ENCODE data around the gene SPAG16. TPM values are rescaled to one million over a fixed set of nuclear protein-coding genes. Genes with fewer than 3 reads are reported as not detected.

Gene SPAG16
- polyA plus RNA-seq, 2 of the 4 experiments (the other 2 are of a cell fraction): 19.1 to 27.6 TPM

DNA sequence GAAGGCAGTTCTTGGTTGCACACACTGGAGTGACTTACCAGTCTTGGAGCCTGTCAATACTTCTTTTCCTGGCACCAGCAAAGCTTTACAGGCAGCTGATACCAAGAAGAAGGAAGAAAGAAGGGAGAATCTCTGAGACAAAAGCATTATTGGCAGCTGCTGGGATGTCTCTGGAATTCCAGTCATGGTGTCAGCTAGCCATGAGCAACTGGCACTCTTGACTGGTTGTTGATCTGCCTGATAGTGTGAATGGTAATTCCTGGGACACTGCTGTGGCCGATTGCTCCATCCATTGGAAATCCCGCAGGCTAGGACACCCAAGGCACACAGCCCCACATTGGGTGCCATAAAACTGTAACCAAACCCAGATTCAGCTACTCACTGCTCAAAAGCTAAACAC is 17.8 kb upstream of the SPAG16 start:
- ATAC-seq (no peak), DNase-seq (ENCODE audit: low read depth in 1 of 2, low spot score in 1 of 2) (no peak), FAIRE-seq (no peak)
- 67% methylated on average over 2 of the region's 2 CpGs for WGBS (ENCODE audit: missing lambda C conversion rate)
- H3K4me1 ChIP-seq: no peaks in the 10 kb centered on the region
- ChIA-PET POLR2A (no interaction called here), CTCF (interaction anchor here (1.6 kb wide), 1 partner anchor 17 kb away, joined by 3 read pairs; no protein-coding TSS in a partner anchor)
- H3K4me2 ChIP-seq: no peak overlapping the region
- no peak overlapping the region for H3K4me3 ChIP-seq
- H3K27ac ChIP-seq: no peak overlapping the region
- TF ChIP-seq POLR2AphosphoS2 (conservative IDR thresholded peaks at IDR 0.05; ENCODE audit: low read length) (no peak), POLR2A (IDR thresholded peaks at IDR 0.05; ENCODE audit: low read length) (no peak), NPAS2 (CRISPR knock-in tag; IDR thresholded peaks at IDR 0.05; ENCODE audit: borderline replicate concordance) (no peak), KDM5A (IDR thresholded peaks at IDR 0.05) (no peak), TFCP2L1 (CRISPR knock-in tag; IDR thresholded peaks at IDR 0.05) (no peak), EHF (CRISPR knock-in tag; IDR thresholded peaks at IDR 0.05) (no peak), JUNB (IDR thresholded peaks at IDR 0.05) (no peak), MAFK (IDR thresholded peaks at IDR 0.05; ENCODE audit: partially characterized antibody) (no peak), PHF8 (IDR thresholded peaks at IDR 0.05; ENCODE audit: borderline replicate concordance, low read depth) (no peak), BHLHE40 (IDR thresholded peaks at IDR 0.05; ENCODE audit: low read depth, low read length) (no peak), FOSL2 (IDR thresholded peaks at IDR 0.05) (no peak), FOSL2 (CRISPR knock-in tag; IDR thresholded peaks at IDR 0.05) (no peak), RNF2 (IDR thresholded peaks at IDR 0.05; ENCODE audit: borderline replicate concordance, low read depth) (no peak), JUN (IDR thresholded peaks at IDR 0.05) (no peak), FOSB (CRISPR knock-in tag; IDR thresholded peaks at IDR 0.05) (no peak), RARB (CRISPR knock-in tag; IDR thresholded peaks at IDR 0.05) (no peak)
- TF ChIP-seq, protein P1, sequence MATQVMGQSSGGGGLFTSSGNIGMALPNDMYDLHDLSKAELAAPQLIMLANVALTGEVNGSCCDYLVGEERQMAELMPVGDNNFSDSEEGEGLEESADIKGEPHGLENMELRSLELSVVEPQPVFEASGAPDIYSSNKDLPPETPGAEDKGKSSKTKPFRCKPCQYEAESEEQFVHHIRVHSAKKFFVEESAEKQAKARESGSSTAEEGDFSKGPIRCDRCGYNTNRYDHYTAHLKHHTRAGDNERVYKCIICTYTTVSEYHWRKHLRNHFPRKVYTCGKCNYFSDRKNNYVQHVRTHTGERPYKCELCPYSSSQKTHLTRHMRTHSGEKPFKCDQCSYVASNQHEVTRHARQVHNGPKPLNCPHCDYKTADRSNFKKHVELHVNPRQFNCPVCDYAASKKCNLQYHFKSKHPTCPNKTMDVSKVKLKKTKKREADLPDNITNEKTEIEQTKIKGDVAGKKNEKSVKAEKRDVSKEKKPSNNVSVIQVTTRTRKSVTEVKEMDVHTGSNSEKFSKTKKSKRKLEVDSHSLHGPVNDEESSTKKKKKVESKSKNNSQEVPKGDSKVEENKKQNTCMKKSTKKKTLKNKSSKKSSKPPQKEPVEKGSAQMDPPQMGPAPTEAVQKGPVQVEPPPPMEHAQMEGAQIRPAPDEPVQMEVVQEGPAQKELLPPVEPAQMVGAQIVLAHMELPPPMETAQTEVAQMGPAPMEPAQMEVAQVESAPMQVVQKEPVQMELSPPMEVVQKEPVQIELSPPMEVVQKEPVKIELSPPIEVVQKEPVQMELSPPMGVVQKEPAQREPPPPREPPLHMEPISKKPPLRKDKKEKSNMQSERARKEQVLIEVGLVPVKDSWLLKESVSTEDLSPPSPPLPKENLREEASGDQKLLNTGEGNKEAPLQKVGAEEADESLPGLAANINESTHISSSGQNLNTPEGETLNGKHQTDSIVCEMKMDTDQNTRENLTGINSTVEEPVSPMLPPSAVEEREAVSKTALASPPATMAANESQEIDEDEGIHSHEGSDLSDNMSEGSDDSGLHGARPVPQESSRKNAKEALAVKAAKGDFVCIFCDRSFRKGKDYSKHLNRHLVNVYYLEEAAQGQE (IDR thresholded peaks at IDR 0.05): no peak
- TF ChIP-seq, protein P2, sequence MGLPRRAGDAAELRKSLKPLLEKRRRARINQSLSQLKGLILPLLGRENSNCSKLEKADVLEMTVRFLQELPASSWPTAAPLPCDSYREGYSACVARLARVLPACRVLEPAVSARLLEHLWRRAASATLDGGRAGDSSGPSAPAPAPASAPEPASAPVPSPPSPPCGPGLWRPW (IDR thresholded peaks at IDR 0.05): no peak
- TF ChIP-seq, protein P3, sequence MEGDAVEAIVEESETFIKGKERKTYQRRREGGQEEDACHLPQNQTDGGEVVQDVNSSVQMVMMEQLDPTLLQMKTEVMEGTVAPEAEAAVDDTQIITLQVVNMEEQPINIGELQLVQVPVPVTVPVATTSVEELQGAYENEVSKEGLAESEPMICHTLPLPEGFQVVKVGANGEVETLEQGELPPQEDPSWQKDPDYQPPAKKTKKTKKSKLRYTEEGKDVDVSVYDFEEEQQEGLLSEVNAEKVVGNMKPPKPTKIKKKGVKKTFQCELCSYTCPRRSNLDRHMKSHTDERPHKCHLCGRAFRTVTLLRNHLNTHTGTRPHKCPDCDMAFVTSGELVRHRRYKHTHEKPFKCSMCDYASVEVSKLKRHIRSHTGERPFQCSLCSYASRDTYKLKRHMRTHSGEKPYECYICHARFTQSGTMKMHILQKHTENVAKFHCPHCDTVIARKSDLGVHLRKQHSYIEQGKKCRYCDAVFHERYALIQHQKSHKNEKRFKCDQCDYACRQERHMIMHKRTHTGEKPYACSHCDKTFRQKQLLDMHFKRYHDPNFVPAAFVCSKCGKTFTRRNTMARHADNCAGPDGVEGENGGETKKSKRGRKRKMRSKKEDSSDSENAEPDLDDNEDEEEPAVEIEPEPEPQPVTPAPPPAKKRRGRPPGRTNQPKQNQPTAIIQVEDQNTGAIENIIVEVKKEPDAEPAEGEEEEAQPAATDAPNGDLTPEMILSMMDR (IDR thresholded peaks at IDR 0.05): no peak
- TF ChIP-seq, protein P4, sequence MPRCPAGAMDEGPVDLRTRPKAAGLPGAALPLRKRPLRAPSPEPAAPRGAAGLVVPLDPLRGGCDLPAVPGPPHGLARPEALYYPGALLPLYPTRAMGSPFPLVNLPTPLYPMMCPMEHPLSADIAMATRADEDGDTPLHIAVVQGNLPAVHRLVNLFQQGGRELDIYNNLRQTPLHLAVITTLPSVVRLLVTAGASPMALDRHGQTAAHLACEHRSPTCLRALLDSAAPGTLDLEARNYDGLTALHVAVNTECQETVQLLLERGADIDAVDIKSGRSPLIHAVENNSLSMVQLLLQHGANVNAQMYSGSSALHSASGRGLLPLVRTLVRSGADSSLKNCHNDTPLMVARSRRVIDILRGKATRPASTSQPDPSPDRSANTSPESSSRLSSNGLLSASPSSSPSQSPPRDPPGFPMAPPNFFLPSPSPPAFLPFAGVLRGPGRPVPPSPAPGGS (IDR thresholded peaks at IDR 0.05): no peak
- TF ChIP-seq, protein P5, sequence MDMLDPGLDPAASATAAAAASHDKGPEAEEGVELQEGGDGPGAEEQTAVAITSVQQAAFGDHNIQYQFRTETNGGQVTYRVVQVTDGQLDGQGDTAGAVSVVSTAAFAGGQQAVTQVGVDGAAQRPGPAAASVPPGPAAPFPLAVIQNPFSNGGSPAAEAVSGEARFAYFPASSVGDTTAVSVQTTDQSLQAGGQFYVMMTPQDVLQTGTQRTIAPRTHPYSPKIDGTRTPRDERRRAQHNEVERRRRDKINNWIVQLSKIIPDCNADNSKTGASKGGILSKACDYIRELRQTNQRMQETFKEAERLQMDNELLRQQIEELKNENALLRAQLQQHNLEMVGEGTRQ (IDR thresholded peaks at IDR 0.05): no peak
- H3K9me3 ChIP-seq: no peaks in the 10 kb centered on the region

DNA sequence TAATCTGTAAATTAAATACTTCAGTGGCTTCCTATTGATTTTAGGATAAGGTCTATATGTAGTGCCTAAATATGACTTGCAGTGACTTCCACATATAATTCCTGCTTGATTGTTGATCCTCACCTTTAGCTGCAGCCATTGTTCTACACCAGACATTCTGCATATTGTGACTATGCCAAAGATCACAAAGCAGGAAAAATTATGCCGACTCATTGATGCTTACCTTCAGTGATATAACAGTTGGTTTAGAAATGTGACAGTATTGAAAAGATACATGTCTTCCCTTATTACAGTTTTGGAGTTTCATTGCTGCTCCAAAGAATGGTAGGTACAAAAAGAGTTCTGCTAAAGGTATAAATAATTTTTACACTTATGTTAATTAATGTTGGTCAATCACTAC is 12.3 kb upstream of the SPAG16 start:
- POLR2A ChIA-PET: no interaction called here
- no peak overlapping the region for H3K4me3 ChIP-seq
- FAIRE-seq (no peak), ATAC-seq (no peak), DNase-seq (ENCODE audit: low read depth in 1 of 2, low spot score in 1 of 2) (no peak)
- no peak overlapping the region for H3K4me2 ChIP-seq
- no peak overlapping the region for H3K27ac ChIP-seq
- H3K4me1 ChIP-seq: no peaks in the 10 kb centered on the region
- 41% methylated on average over 1 of the region's 1 CpG for WGBS (ENCODE audit: missing lambda C conversion rate)
- TF ChIP-seq HOXB13 (CRISPR knock-in tag; IDR thresholded peaks at IDR 0.05; ENCODE audit: low read depth) (no peak), MAFK (IDR thresholded peaks at IDR 0.05; ENCODE audit: partially characterized antibody) (peak; percentile 55), NFE2L2 (conservative IDR thresholded peaks at IDR 0.05; ENCODE audit: low read length) (0 out of 2 replicates have a peak, but pooled peaks have one; percentile 12)
- CTCF ChIA-PET: no interaction called here
- peaks cover 3% of the 10 kb centered on the region; the same call in 1 of the 3 replicates for H3K9me3 ChIP-seq

All from A549 (cell line).